Stimulated activated CD8-positive, alpha-beta memory T cell treated with anti-CD3 and anti-CD28 coated beads, Interleukin-7, amount 100 ng/mL, for 1 hour (primary cell): ENCODE data around the gene TRIM56.
"Not testable (repeated sequence)": the region's sequence is repeated elsewhere in the genome, so short reads cannot be mapped to it uniquely, and the experiment has no call there.

ENCODE experiments used
- DNase-seq, 2 donors: peaks; one replicate each; pipeline ENCODE4 v3.0.0-alpha.2; 2020; ENCODE audit warnings: low read depth in 2 of 2

TRIM56 gene

GRCh38 chr7:101132626-101133600, 47.6 kb downstream of the TRIM56 start:
- not testable (repeated sequence) for DNase-seq

- no peak for DNase-seq
Measured at GRCh38 chr7:101133621-101134398, 48.5 kb downstream of the TRIM56 start.

GRCh38 chr7:101134399-101134980, 49.2 kb downstream of the TRIM56 start:
- no peak for DNase-seq

- no peak for DNase-seq
Measured at GRCh38 chr7:101137651-101138212, 52.5 kb downstream of the TRIM56 start.

- peak; percentile 68 to 79 for DNase-seq
Measured at GRCh38 chr7:101138213-101138870, 53.1 kb downstream of the TRIM56 start.

GRCh38 chr7:101140339-101140699, 55.0 kb downstream of the TRIM56 start:
- DNase-seq = no peak

GRCh38 chr7:101140746-101141382, 55.6 kb downstream of the TRIM56 start:
- DNase-seq = no peak
